ENCODE measurements around the gene CAPN15. TPM values are rescaled to one million over a fixed set of nuclear protein-coding genes. Genes with fewer than 3 reads are reported as not detected.

The CAPN15 gene
- polyA plus RNA-seq, 3 donors = 20.4 to 31.4 (median 30.6) TPM

DNA sequence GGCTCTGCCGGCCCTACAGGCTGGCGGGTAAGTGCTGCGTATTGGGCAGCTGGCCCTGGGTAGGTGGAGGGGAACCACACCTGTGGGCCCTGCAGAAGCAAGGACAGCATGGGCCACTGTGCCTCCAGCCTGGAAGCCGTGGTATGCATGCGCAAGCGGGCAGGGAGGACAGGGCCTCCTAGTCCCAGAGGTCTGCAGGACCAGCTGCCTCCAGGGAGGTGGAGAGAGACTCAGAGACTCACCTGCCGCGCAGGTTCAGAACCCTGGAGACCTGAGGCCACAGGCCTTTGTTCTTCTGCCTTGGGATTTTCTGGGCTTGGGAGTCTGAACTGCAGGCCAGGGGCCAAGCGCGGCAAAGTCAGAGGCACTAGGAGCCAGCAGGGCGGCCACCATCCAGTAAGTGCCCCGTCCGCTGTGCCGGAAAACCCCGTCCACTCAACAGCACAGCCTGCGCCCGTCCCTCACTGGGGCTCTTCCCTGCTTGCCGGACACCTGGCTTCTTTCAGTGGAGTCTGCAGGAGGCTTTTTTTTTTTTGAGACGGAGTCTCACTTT, 53.5 kb downstream of the CAPN15 start:
- no peak overlapping the region for H3K27ac ChIP-seq (ENCODE audit: low read depth, low read length)
- WGBS, 3 donors = 58 to 95% (median 95%) methylated on average over 18 to 19 of the region's 19 CpGs

GRCh38 chr16:582218-582613, 54.7 kb downstream of the CAPN15 start:
- WGBS, 3 donors = 84 to 90% (median 86%) methylated on average over 15 to 18 of the region's 18 CpGs
- no peak overlapping the region for H3K27ac ChIP-seq (ENCODE audit: low read depth, low read length)

GRCh38 chr16:582614-583331, 55.3 kb downstream of the CAPN15 start:
- no peak overlapping the region for H3K27ac ChIP-seq (ENCODE audit: low read depth, low read length)
- WGBS, 3 donors = 48 to 91% (median 90%) methylated on average over 18 to 21 of the region's 21 CpGs

DNA sequence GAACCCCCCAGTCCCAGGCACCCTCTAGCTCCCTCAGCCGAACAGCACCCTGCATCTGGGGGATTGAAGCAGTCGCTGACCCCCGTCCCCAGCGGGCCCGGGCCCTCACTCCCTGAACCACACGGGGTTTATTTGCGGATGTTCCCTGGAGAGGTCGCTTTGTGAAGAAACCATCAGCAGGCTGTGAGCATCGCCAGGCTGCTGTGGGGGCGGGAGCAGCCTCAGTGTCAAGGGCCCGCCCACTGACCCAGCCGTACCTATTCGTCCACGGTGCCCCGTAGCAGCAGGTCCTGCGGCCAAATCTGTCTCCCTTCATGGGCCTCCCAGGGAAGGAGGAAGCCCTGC, 55.9 kb downstream of the CAPN15 start:
- WGBS, 3 donors = 67 to 74% (median 71%) methylated on average over 16 of the region's 16 CpGs
- no peak overlapping the region for H3K27ac ChIP-seq (ENCODE audit: low read depth, low read length)

- WGBS, 3 donors = 45 to 75% (median 62%) methylated on average over 35 to 38 of the region's 38 CpGs
- H3K27ac ChIP-seq (ENCODE audit: low read depth, low read length) = no peak overlapping the region
These were observed 56.5 kb downstream of the CAPN15 start for GRCh38 chr16:583815-584591.

DNA sequence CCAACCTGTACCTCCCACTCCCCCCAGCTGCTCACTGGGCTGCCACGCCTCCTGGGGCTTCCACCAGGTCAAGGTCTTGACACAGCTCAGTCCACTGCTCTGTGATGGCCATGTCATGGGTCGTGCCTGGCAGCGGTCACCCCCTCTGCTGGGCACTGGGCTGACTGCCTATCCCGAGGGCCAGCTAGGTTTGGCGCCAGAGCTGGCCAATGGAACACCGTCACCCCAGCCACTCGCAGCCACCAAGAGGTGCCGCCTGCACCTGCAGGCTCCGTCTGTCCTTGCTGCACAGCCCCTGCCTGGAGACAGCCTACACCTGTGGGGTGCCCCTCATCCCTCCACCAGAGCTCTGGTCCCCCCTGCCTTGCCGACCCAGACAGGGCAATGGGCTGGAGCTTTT, 57.8 kb downstream of the CAPN15 start:
- 6 to 25% (median 19%) methylated on average over 10 of the region's 10 CpGs for WGBS, 3 donors
- H3K27ac ChIP-seq (ENCODE audit: low read depth, low read length) = no peak overlapping the region

GRCh38 chr16:586047-586644, 58.6 kb downstream of the CAPN15 start:
- 41 to 57% (median 50%) methylated on average over 16 of the region's 16 CpGs for WGBS, 3 donors
- no peak overlapping the region for H3K27ac ChIP-seq (ENCODE audit: low read depth, low read length)

- WGBS, 3 donors = 62 to 71% (median 70%) methylated on average over 14 of the region's 14 CpGs
These were observed 59.4 kb downstream of the CAPN15 start for GRCh38 chr16:586645-587590.

DNA sequence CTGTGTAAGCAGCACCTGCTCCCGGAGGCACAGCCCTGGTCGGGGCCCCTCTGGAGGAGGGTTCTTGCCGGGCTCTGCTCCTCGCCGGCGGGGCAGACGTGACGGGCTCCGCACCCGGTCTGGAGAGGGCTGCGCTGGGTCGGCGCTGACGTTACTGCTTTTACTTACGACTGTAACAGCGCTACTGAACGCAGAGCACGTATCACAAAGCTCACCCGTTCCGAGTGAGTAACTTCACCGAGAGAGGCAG, 61.1 kb downstream of the CAPN15 start:
- 0 to 1% (median 1%) methylated on average over 21 of the region's 21 CpGs for WGBS, 3 donors
- H3K27ac ChIP-seq (ENCODE audit: low read depth, low read length) = peak overlapping the region; percentile 63

More at GRCh38 chr16:586645-587590, 59.4 kb downstream of the CAPN15 start:
- no peak overlapping the region for H3K27ac ChIP-seq (ENCODE audit: low read depth, low read length)

- WGBS, 3 donors = 0 to 1% (median 0%) methylated on average over 97 to 107 of the region's 107 CpGs
- peak overlapping the region; percentile 63 for H3K27ac ChIP-seq (ENCODE audit: low read depth, low read length)
These were observed 61.6 kb downstream of the CAPN15 start for GRCh38 chr16:588889-589657.

- WGBS, 3 donors = 0 to 1% (median 1%) methylated on average over 47 to 62 of the region's 67 CpGs
- H3K27ac ChIP-seq (ENCODE audit: low read depth, low read length) = peak within 1 kb of the TSS; percentile 63
These were observed 62.2 kb downstream of the CAPN15 start, which contains the start of gene RAB40C for GRCh38 chr16:589658-590187. TSS of gene RAB40C (plus strand) at chr16:590066. CDS start at chr16:590292, 226 bp downstream.

GRCh38 chr16:590188-590814, 62.8 kb downstream of the CAPN15 start:
- WGBS, 3 donors = 1% methylated on average over 50 to 71 of the region's 71 CpGs

DNA sequence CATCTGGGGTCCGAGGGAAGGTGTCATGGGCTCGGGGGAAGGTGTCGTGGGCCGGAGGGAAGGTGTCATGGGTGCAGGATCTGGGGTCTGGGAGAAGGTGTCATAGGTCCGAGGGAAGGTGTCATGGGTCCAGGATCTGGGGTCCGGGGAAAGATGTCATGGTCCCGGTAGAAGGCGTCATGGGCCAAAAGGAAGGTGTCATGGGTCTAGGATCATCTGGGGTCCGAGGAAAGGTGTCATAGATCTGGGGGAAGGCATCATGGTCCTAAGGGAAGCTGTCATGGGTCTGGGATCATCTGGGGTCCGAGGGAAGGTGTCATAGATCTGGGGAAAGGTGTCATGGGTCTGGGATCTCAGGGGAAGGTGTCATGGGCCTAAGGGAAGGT, 63.3 kb downstream of the CAPN15 start:
- no peak overlapping the region for H3K27ac ChIP-seq (ENCODE audit: low read depth, low read length)
- WGBS, 3 donors = 24 to 47% (median 47%) methylated on average over 10 of the region's 10 CpGs

More at GRCh38 chr16:590188-590814, 62.8 kb downstream of the CAPN15 start:
- H3K27ac ChIP-seq (ENCODE audit: low read depth, low read length) = peak overlapping the region; percentile 47

DNA sequence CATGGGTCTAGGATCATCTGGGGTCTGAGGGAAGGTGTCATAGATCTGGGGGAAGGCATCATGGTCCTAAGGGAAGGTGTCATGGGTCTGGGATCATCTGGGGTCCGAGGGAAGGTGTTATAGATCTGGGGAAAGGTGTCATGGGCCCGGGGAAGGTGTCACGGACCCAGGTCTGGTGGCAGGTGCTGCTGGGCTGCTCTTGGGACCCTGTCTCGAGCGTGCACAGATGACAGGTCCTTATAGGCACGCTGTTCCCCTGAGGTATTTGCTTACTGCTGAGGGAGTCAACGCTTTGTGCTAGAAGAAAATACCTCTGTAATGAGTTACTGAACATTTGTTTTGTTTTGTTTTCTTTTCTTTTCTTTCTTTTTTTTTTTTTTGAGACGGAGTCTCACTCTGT, 63.7 kb downstream of the CAPN15 start:
- no peak overlapping the region for H3K27ac ChIP-seq (ENCODE audit: low read depth, low read length)
- 54 to 84% (median 80%) methylated on average over 7 to 8 of the region's 8 CpGs for WGBS, 3 donors

DNA sequence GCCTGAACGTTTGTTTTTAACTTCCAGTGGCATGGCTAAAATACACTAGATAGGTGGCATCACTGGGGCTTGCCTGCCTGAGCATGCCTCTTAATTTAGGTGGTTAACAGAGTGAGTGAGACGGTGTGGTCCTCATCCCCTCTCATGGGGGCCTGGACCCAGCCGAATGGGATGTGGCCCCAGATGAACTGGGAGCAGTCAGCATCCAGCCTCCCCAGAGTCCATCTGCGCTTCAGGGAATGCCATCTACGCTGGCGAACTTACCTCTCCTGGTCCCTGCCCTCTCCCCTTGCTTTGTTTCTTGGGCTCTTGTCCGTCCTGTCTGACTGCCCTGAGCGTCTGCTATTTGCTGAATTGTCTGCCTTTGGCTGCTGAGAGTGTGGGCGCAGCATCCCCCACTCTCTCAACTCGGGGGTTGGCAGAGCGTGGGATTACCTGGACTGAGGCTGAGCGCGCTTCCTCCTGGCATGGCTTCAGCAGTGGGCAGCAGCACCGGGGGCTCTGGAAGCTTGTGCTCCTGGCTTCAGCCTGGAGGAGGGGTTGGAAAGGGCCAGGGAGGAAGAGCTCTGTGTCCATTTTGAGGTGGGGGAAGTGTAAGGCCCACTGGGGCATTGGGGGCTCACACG, 64.5 kb downstream of the CAPN15 start:
- no peak overlapping the region for H3K27ac ChIP-seq (ENCODE audit: low read depth, low read length)
- 75 to 79% (median 77%) methylated on average over 15 of the region's 15 CpGs for WGBS, 3 donors

DNA sequence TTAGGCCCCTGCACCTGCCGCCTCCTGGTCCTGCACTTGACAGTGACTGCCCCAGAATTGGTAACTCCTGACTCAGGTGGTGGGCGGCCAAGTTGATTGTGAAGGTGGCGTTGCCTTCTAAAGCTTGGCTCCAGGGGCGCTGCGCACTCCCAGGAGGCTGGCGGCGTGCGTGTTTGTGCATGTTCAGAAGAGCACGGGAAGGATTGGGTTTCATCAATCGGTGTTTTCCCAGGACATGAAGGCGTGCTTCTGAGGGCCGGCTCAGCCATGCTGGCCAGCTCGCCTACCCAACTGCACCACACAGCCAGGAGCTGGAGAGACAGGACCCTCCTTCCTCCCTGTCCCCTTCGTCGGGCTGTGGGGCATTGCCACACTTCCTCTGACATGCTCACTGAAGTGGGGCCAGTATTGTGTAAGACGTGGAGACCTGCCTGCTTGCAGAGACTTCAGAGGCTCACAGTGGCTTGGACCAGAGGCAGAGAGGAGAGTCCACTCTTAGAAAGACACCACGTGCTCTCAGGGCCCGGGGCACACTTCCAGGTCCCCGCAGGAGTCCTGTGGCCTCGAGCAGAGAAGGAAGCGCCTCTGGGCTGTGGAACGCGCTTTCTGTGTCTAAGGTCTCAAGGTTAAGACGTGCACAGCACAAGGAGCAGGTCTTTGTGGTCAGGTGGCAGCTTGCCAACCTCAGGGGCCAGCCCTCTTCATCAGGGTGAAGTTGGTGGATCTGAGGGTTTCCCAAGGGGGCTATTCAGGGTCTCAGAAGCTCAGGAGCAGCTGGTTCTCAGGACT, 65.2 kb downstream of the CAPN15 start:
- no peak overlapping the region for H3K27ac ChIP-seq (ENCODE audit: low read depth, low read length)
- WGBS, 3 donors = 40 to 61% (median 50%) methylated on average over 24 of the region's 24 CpGs
